ENCODE data around the gene POLA2. TPM values are rescaled to one million over a fixed set of nuclear protein-coding genes. Genes with fewer than 3 reads are reported as not detected.

The POLA2 gene
- total RNA-seq, 1 donor from 2014 or later = 5.2 TPM

DNA sequence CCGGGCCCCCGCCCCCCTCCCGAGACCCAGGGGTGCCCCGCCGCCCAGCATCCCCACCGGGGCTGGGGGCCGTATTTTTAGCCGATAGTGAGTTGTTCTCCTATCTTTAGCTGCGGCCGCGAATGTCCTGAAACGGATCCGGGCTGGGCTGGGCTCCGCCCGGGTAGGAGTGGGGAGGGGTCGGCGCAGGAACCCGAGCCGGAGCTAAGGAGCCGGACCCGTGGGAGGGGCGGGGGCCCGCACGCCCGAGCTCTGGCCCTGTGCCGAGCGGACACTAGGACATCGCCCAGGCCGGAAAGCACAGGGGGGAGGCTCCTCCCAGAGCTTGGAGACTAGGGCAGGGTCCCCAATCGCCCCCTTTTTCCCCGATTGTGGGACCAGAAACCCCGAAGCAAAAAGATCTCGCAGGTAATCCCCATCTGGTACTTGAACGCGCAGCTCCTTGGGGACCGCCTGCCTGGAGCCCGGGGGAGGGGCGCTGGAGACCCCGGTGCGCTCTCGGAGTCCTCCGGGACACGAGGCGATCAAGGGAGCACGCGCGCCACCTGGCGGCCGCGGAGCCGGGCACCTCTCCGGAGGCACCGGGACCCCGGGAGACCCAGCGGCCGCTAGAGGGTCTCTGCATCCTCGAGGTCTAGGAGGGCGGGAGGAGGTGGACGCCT is 53.6 kb downstream of the POLA2 start:
- Histone ChIP-seq H3K4me3 (ENCODE audit: insufficient read depth, low read depth, low read length) (peak overlapping the region; percentile 74), H3K36me3 (ENCODE audit: insufficient read depth, low read length) (peaks cover under 1% of the 10 kb centered on the region), H3K27me3 (ENCODE audit: insufficient read depth, low read length) (no peaks in the 10 kb centered on the region), H3K79me2 (ENCODE audit: insufficient read depth, low read length) (peaks cover 54% of the 10 kb centered on the region), H2AFZ (ENCODE audit: low read depth, low read length) (peak overlapping the region; percentile 62), H3K9me3 (ENCODE audit: insufficient read depth, low read depth, low read length) (no peaks in the 10 kb centered on the region), H4K20me1 (ENCODE audit: insufficient read depth, low read length) (peaks cover 42% of the 10 kb centered on the region), H3K4me2 (ENCODE audit: low read length) (peak overlapping the region; percentile 86), H3K9ac (ENCODE audit: low read length) (peak overlapping the region; percentile 92), H3K4me1 (ENCODE audit: insufficient read depth, low read length) (peaks cover 38% of the 10 kb centered on the region), H3K27ac (ENCODE audit: low read depth, low read length) (peak overlapping the region; percentile 82)
- FAIRE-seq = no peak
- peak overlapping the region; percentile 92 for H3K4me3 Mint-ChIP-seq (ENCODE audit: unreplicated experiment)
- peaks cover under 1% of the 10 kb centered on the region for H3K36me3 Mint-ChIP-seq (ENCODE audit: low read depth, unreplicated experiment)
- TF ChIP-seq, protein P1, sequence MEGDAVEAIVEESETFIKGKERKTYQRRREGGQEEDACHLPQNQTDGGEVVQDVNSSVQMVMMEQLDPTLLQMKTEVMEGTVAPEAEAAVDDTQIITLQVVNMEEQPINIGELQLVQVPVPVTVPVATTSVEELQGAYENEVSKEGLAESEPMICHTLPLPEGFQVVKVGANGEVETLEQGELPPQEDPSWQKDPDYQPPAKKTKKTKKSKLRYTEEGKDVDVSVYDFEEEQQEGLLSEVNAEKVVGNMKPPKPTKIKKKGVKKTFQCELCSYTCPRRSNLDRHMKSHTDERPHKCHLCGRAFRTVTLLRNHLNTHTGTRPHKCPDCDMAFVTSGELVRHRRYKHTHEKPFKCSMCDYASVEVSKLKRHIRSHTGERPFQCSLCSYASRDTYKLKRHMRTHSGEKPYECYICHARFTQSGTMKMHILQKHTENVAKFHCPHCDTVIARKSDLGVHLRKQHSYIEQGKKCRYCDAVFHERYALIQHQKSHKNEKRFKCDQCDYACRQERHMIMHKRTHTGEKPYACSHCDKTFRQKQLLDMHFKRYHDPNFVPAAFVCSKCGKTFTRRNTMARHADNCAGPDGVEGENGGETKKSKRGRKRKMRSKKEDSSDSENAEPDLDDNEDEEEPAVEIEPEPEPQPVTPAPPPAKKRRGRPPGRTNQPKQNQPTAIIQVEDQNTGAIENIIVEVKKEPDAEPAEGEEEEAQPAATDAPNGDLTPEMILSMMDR (IDR thresholded peaks at IDR 0.05; ENCODE audit: insufficient read depth, low read depth, low read length) = peak; percentile 81
- no peak for TF ChIP-seq EZH2 (IDR thresholded peaks at IDR 0.05; ENCODE audit: insufficient read depth, low read length)
- H3K9me3 Mint-ChIP-seq (ENCODE audit: unreplicated experiment) = no peaks in the 10 kb centered on the region
- peak overlapping the region; percentile 67 for H3K27ac Mint-ChIP-seq (ENCODE audit: unreplicated experiment)
- no peak for DNase-seq (ENCODE audit: low read depth)
- H3K27me3 Mint-ChIP-seq (ENCODE audit: low read depth, unreplicated experiment) = no peaks in the 10 kb centered on the region
- H3K4me1 Mint-ChIP-seq (ENCODE audit: low read depth, unreplicated experiment) = peaks cover 22% of the 10 kb centered on the region

DNA sequence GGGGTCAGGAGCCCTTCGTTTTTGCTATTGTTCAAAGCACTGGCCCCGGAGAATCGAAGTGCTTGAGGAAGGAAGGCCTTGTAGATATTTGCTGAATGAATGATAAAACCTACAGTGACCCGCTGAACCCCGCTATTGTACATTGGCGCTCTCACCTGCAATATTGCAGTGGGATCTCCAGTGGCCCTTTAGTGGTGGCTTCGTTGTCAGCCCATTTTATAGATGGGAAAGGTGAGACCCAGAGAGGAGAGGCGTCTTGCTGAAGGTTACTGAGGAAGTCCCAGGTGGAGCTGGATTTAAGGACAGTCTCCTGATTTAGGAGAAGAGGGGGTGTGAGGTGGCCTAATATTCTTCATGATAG is 54.1 kb downstream of the POLA2 start:
- Histone ChIP-seq H3K4me1 (ENCODE audit: insufficient read depth, low read length) (peaks cover 33% of the 10 kb centered on the region), H2AFZ (ENCODE audit: low read depth, low read length) (no peak overlapping the region), H3K4me2 (ENCODE audit: low read length) (peak overlapping the region; percentile 86), H3K36me3 (ENCODE audit: insufficient read depth, low read length) (peaks cover 3% of the 10 kb centered on the region), H3K79me2 (ENCODE audit: insufficient read depth, low read length) (peaks cover 59% of the 10 kb centered on the region), H3K4me3 (ENCODE audit: insufficient read depth, low read depth, low read length) (peak overlapping the region; percentile 74), H3K9ac (ENCODE audit: low read length) (peak overlapping the region; percentile 92), H4K20me1 (ENCODE audit: insufficient read depth, low read length) (peaks cover 43% of the 10 kb centered on the region), H3K9me3 (ENCODE audit: insufficient read depth, low read depth, low read length) (no peaks in the 10 kb centered on the region), H3K27ac (ENCODE audit: low read depth, low read length) (peak overlapping the region; percentile 82), H3K27me3 (ENCODE audit: insufficient read depth, low read length) (no peaks in the 10 kb centered on the region)
- peak overlapping the region; percentile 67 for H3K27ac Mint-ChIP-seq (ENCODE audit: unreplicated experiment)
- H3K4me3 Mint-ChIP-seq (ENCODE audit: unreplicated experiment) = peak overlapping the region; percentile 92
- no peak for FAIRE-seq
- H3K36me3 Mint-ChIP-seq (ENCODE audit: low read depth, unreplicated experiment) = peaks cover 5% of the 10 kb centered on the region
- peaks cover 20% of the 10 kb centered on the region for H3K4me1 Mint-ChIP-seq (ENCODE audit: low read depth, unreplicated experiment)
- no peak for DNase-seq (ENCODE audit: low read depth)
- TF ChIP-seq, protein P1 (IDR thresholded peaks at IDR 0.05; ENCODE audit: insufficient read depth, low read depth, low read length) = no peak
- TF ChIP-seq EZH2 (IDR thresholded peaks at IDR 0.05; ENCODE audit: insufficient read depth, low read length) = no peak
- H3K27me3 Mint-ChIP-seq (ENCODE audit: low read depth, unreplicated experiment) = no peaks in the 10 kb centered on the region
- H3K9me3 Mint-ChIP-seq (ENCODE audit: unreplicated experiment) = no peaks in the 10 kb centered on the region

All from astrocyte (in vitro differentiated cells and primary cell).